Breast epithelium (tissue), 4 donors: ENCODE measurements around the gene IMMP2L. TPM values are rescaled to one million over a fixed set of nuclear protein-coding genes. Genes with fewer than 3 reads are reported as not detected.

Experiments used
- DNase-seq, 2 donors: peaks; one replicate each; pipeline ENCODE4 v3.0.0-alpha.2; 2019; ENCODE audit warnings: low spot score in 2 of 2
- H3K27ac ChIP-seq, 2 donors: fragments of 200-600 bp; sonication (generic) in 1 of 2; one replicate each; pipeline ENCODE4 v1.5.1; 2016 to 2019; ENCODE audit warnings: mild to moderate bottlenecking in 1 of 2
- H3K27me3 ChIP-seq, 2 donors: fragments of 200-600 bp; sonication (generic) in 1 of 2; one replicate each; pipeline versions ENCODE4 v1.5.1 to v1.6.0; 2017 to 2019; ENCODE audit warnings: control low read depth in 1 of 2, mild to moderate bottlenecking in 1 of 2
- H3K36me3 ChIP-seq: fragments of 200-600 bp; one replicate; pipeline ENCODE4 v1.5.1; 2019
- H3K4me1 ChIP-seq, 2 donors: fragments of 200-600 bp; sonication (generic); one replicate each; pipeline ENCODE4 v1.5.1; 2016 to 2019; ENCODE audit warnings: control low read depth in 1 of 2
- H3K4me3 ChIP-seq, 3 donors: fragments of 200-600 bp; sonication (generic); 1 replicate in 2 of 3; 2 replicates in 1 of 3; pipeline ENCODE4 v1.5.1; 2016 to 2019; ENCODE audit warnings: mild to moderate bottlenecking in 3 of 3, moderate library complexity in 2 of 3
- H3K9me3 ChIP-seq, 2 donors: fragments of 200-600 bp; sonication (generic) in 1 of 2; one replicate each; pipeline ENCODE4 v1.5.1; 2016 to 2019; ENCODE audit warnings: control low read depth in 1 of 2
- POLR2A ChIP-seq: fragments of 450-650 bp; IDR thresholded peaks from one replicate; pipeline ENCODE4 v1.6.1; 2016; ENCODE audit warnings: antibody characterized with exemption, mild to moderate bottlenecking, moderate library complexity
- POLR2AphosphoS5 ChIP-seq, 3 donors: sonication (generic); formaldehyde crosslinking; IDR thresholded peaks; one replicate each; pipeline ENCODE4 v1.6.1; 2017; ENCODE audit warnings: antibody characterized with exemption in 3 of 3
- intact Hi-C: fragments of 100-400 bp; cut with DNase I; formaldehyde crosslinking; loops from one replicate; pipeline ENCODE4 v1.15.1; 2023; ENCODE audit warnings: low total_unique reads
- total RNA-seq, 3 donors: library from RNA; depleted of rRNA; stranded (reverse); fragments of >200 nt; gene quantifications; one replicate each; pipeline ENCODE4 v1.1.0, GENCODE V29; 2016
- TF ChIP-seq, protein P1 (sequence below), 3 donors: fragments of 450-650 bp; IDR thresholded peaks; one replicate each; pipeline ENCODE4 v1.5.1; 2016 to 2017; ENCODE audit warnings: antibody characterized with exemption in 3 of 3, mild to moderate bottlenecking in 3 of 3, moderate library complexity in 3 of 3

Gene IMMP2L
- total RNA-seq, 3 donors from 2014 or later, result 19.8 to 39.7 (median 30.8) TPM

DNA sequence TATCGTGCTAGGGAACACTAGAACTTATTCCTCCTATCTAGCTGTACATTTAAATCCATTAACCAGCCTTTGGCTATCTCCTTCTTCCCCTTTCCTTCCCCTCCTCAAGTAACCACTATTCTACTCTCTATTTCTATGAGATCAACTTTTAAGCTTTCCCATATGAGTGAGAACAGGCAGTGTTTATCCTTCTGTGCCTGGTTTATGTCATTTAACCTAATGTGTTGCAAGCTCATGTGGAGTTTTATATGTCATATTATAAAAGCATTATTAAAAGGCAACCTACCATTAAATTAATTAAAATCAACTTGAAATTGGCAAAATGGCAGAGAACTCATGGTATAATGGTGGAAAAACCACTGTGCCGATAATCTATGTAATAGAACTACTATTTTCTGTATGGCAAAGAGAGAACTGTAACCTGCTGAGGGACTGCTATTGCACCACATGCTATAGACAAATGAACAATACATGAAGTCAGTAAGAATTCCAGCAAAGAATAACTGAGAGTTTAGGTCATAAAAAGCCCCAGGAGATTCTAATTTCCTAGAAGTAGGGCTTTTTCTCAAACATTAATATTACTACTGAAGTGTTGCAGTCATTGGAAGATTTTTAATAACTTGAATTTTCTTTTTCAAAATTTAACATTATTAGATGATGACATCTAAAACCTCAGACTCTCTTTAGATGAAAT is 389.6 kb downstream of the IMMP2L start:
- Histone ChIP-seq H3K4me1 (no peaks in the 10 kb centered on the region), H3K27ac (no peak overlapping the region), H3K27me3 (no peaks in the 10 kb centered on the region), H3K4me3 (no peak overlapping the region), H3K36me3 (no peaks in the 10 kb centered on the region), H3K9me3 (no peaks in the 10 kb centered on the region)
- TF ChIP-seq, protein P1, sequence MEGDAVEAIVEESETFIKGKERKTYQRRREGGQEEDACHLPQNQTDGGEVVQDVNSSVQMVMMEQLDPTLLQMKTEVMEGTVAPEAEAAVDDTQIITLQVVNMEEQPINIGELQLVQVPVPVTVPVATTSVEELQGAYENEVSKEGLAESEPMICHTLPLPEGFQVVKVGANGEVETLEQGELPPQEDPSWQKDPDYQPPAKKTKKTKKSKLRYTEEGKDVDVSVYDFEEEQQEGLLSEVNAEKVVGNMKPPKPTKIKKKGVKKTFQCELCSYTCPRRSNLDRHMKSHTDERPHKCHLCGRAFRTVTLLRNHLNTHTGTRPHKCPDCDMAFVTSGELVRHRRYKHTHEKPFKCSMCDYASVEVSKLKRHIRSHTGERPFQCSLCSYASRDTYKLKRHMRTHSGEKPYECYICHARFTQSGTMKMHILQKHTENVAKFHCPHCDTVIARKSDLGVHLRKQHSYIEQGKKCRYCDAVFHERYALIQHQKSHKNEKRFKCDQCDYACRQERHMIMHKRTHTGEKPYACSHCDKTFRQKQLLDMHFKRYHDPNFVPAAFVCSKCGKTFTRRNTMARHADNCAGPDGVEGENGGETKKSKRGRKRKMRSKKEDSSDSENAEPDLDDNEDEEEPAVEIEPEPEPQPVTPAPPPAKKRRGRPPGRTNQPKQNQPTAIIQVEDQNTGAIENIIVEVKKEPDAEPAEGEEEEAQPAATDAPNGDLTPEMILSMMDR (IDR thresholded peaks at IDR 0.05), result no peak
- no peak for TF ChIP-seq POLR2A
- no peak for TF ChIP-seq POLR2AphosphoS5 (IDR thresholded peaks at IDR 0.05)
- DNase-seq, result no peak
- intact Hi-C loops, result no loop called here

DNA sequence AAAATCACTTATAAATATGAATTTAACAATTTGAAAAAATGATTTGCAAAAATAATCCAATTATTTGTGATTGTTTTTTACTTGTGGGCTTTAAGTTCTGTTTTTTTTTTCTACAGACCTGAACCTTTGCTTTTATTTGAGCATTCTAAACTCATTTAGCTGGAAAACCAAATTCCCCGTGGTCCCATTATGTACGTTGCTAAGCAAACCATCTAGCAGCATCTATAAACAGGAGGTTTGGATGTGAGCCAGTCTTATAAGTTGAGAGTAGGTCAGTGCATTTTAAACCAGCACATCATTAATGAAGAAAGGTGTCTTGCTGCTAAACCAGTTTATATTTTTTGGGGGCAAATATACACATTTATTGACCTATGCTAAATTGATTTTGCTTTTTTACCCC is 394.1 kb downstream of the IMMP2L start:
- Histone ChIP-seq H3K4me3 (no peak overlapping the region), H3K36me3 (no peaks in the 10 kb centered on the region), H3K9me3 (no peaks in the 10 kb centered on the region), H3K27me3 (no peaks in the 10 kb centered on the region), H3K4me1 (no peaks in the 10 kb centered on the region), H3K27ac (no peak overlapping the region)
- no peak for DNase-seq
- TF ChIP-seq, protein P1 (IDR thresholded peaks at IDR 0.05), result no peak
- TF ChIP-seq POLR2A (no peak), POLR2AphosphoS5 (IDR thresholded peaks at IDR 0.05) (no peak)
- intact Hi-C loops, result no loop called here

DNA sequence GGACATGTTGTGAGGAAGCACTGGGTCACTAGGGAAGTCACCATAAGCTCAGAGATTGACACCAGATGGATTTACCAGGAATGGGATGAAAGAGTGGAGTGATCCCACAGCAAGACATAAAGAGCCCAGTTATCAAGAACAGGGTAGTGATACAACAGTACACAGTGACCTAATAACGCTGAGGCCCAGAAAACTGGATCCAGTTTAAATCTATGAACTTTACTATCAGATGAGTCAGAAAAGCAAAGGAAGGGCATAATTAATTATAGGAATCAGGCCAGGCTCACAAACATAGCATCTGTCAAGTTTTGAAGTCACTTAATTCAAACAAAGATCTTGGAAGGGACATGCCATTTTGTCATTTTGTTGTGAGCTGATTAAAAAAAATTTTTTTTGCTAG is 397.9 kb downstream of the IMMP2L start:
- no peaks in the 10 kb centered on the region for H3K4me1 ChIP-seq
- TF ChIP-seq, protein P1 (IDR thresholded peaks at IDR 0.05), result no peak
- no peak overlapping the region for H3K4me3 ChIP-seq
- DNase-seq, result no peak
- H3K9me3 ChIP-seq, result no peaks in the 10 kb centered on the region
- H3K27me3 ChIP-seq, result no peaks in the 10 kb centered on the region
- no peak overlapping the region for H3K27ac ChIP-seq
- intact Hi-C loops, result no loop called here
- H3K36me3 ChIP-seq, result no peaks in the 10 kb centered on the region

DNA sequence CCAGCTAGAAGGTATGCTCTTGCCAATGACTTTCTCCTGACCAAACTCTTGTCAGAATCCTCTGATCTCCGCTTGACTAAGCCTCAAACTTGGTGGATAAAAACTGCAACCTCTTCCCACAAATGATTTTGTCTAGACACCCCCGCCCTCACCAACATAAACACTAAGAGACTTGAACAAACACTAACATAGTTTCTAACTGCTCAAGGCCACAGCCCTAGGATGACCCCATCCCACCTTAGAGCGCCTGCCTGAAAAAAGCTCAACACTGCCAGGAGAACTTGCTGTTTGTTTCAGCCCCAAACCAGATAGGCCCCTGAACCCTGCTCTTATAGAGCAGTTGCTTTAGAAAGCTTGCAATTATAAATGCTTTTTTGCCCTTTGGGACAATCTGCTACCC is 399.6 kb downstream of the IMMP2L start:
- H3K4me3 ChIP-seq, result no peak overlapping the region
- TF ChIP-seq, protein P1 (IDR thresholded peaks at IDR 0.05), result no peak
- TF ChIP-seq POLR2A (no peak), POLR2AphosphoS5 (IDR thresholded peaks at IDR 0.05) (no peak)
- H3K9me3 ChIP-seq, result no peaks in the 10 kb centered on the region
- H3K4me1 ChIP-seq, result no peaks in the 10 kb centered on the region
- no peaks in the 10 kb centered on the region for H3K27me3 ChIP-seq
- no peak for DNase-seq
- H3K36me3 ChIP-seq, result no peaks in the 10 kb centered on the region
- H3K27ac ChIP-seq, result no peak overlapping the region
- intact Hi-C loops, result no loop called here

DNA sequence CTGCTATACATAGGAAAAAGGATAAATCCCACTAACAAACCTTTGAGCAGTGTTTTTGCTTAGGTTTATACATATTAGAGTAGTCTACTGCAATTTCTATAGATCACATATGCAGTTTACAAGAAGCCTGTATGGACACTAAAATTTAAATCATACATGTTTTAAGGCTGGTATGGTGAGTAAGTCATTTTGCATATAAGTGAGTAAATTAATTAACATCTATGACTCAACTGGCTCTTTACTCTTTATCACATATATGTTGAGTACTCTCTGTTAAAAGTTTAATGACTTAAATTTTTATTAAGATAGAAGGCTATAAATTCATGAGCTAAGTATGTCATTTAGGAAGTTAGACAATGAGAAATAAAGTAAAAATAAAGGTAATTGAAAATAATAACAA is 402.0 kb downstream of the IMMP2L start:
- no peaks in the 10 kb centered on the region for H3K9me3 ChIP-seq
- H3K27ac ChIP-seq, result no peak overlapping the region
- H3K27me3 ChIP-seq, result no peaks in the 10 kb centered on the region
- no peak overlapping the region for H3K4me3 ChIP-seq
- TF ChIP-seq, protein P1 (IDR thresholded peaks at IDR 0.05), result no peak
- TF ChIP-seq POLR2A (no peak), POLR2AphosphoS5 (IDR thresholded peaks at IDR 0.05) (no peak)
- intact Hi-C loops, result no loop called here
- no peaks in the 10 kb centered on the region for H3K36me3 ChIP-seq
- no peak for DNase-seq
- no peaks in the 10 kb centered on the region for H3K4me1 ChIP-seq
